H7 (cell line): Measurements from ENCODE around the gene GABRR1. TPM values are rescaled to one million over a fixed set of nuclear protein-coding genes. Genes with fewer than 3 reads are reported as not detected.
A peak's percentile ranks its signal among the peaks of the same experiment; 100 is the strongest.

Experiments
- DNase-seq: peaks from one replicate; pipeline ENCODE4 v3.0.0; 2012
- H3K27me3 ChIP-seq: 2 replicates; pipeline ENCODE4 v1.6.0; 2011; ENCODE audit warnings: mild to moderate bottlenecking, low read length; ENCODE audit not compliant: control insufficient read depth, insufficient read depth
- H3K36me3 ChIP-seq: replicated peaks from 2 replicates; pipeline ENCODE4 v1.5.1; 2011; ENCODE audit warnings: low read length; ENCODE audit not compliant: control insufficient read depth, insufficient read depth
- H3K4me3 ChIP-seq: 2 replicates; pipeline ENCODE4 v1.5.1; 2011; ENCODE audit warnings: low read depth, mild to moderate bottlenecking, control low read depth, low read length, moderate library complexity; ENCODE audit not compliant: insufficient read depth
- total RNA-seq: library from RNA; depleted of rRNA; stranded (reverse); fragments of >200 nt; shearing (Covaris generic); gene quantifications from 2 replicates; pipeline ENCODE4 v1.2.3, GENCODE V29; 2014

Gene GABRR1
- total RNA-seq, 1 experiment from 2014 or later: 0.10 TPM

DNA sequence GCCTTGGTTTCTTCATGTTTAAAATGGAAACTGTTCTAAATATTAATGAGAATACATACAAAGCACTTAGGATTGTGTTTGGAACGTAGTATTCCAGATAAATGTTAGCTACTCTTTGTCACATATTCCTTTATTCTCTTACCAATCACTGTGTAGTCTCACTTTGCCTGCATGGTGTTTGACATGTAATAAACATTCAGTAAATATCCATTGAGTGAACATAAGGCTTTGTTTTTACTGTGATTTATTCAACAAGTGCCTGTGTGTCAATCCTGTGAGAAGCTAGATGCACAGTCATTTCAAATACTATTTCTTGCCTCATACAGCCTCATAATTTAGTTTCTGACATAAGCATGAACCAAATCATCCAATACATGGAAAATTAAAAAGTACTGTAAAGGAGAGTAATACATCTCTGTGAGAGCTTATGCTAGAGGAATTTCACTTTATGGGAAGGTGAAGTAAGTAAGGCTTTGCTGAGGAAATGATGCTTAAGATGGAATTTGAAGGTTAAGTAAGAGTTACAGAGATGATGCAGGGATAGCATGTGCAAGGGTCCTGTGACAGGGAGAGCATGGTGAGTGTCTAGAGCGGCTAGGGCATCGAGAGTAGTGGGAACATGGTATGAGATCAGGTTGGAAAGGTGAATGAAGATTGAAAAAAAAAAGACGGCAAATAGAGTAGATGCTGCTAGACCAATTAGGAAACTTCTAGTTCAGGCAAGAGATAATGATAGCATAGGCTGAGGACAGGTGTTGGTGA, 56.6 kb downstream of the GABRR1 start:
- Histone ChIP-seq H3K4me3 (no peak overlapping the region), H3K36me3 (no peaks in the 10 kb centered on the region), H3K27me3 (no peaks in the 10 kb centered on the region)
- no peak for DNase-seq

DNA sequence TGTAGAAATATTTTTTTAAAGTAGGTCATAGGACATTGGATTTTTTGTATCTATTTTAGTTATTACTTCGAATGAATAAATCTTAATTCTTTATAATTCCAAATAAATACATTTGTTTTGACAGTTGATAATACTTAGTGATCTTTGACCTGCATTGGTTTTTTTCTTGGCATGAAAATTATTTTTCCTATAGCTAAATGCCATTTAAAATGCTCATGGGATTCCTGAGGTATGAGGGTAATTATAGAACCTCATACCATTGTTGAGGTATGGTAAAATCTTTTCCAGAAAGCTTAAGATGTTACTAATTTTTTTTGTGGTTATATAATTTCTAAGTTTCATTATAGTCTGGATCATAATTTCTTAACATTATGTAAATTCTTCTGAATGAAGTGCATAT, 63.0 kb downstream of the GABRR1 start:
- Histone ChIP-seq H3K4me3 (no peak overlapping the region), H3K36me3 (no peaks in the 10 kb centered on the region), H3K27me3 (no peaks in the 10 kb centered on the region)
- no peak for DNase-seq

DNA sequence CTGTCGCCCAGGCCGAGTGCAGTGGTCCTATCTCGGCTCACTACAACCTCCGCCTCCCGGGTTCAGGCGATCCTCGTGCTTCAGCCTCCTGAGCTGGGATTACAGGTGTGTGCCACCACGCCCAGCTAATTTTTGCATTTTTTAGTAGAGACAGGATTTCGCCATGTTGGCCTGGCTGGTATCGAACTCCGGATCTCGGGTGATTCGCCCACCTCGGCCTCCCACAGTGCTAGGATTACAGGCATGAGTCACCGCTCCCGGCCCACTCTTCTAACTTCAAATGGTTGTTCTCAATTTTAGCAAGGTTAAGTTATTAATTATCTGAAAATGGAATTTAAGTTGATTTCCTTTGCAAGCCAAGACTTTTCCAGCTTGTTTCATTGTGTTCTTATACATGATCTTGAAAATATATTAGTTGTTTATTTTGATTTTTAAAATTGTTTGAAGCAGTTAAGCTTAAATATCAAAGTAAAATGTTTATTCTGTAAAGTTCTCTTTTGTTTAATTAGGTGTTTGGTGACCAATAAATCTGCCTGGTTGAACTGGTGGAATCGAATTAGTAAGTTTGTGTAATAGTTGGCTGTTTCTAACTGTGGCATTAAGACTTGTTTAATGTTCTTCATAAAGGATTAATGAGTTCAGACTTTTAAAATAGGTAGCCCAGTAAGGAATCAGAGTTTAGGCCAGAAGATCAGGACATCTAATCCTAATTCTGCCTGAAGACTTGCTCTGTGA, 69.0 kb downstream of the GABRR1 start:
- H3K4me3 ChIP-seq: no peak overlapping the region
- DNase-seq: no peak
- no peaks in the 10 kb centered on the region for H3K36me3 ChIP-seq
- peaks cover 41% of the 10 kb centered on the region for H3K27me3 ChIP-seq

DNA sequence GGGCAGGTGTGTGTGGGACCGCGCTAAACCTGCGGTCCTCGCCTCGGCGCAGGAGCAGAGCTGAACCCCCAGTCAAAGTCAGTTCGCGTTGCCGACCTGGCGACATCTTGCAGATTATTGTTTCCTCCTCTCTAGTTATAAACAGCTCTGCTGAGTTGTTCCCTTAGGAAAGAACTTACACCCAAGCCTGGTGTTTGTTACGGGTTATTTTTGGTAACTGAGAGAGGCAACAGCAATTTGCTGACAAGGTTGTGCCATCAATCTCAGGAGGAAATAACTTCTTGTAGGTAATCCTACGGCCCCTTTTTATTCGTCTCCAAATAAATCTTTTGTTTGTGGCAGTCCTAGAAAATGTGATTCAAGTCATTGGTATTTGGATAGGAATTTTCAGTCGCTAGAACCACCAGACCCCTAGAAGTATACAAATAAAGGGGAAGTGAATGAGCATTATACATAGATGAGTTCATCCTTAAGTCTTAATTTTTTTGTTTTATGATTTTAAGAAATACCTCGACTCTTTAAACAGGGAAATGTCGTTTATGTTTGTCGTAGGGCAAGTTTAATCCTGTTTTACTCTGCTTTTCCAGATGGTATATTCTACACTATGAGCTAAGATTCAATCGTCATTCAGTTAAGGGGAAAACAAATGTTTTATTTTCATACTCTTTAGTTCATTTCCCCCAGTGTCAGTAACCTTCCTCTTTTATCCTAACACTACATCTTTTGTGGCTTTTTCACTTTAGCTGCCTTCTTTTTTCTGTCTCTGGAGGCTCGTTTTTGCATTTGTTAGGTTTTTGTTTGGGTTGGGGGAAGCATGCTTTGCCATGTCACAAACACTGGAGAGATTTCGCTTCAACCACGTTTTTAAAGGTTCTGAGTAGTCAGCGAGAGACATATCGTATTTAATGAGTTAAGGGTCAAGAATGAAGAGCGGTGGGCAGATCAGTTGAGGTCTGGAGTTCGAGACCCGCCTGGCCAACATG, 70.1 kb downstream of the GABRR1 start:
- H3K36me3 ChIP-seq: no peaks in the 10 kb centered on the region
- DNase-seq: peak; percentile 9
- H3K4me3 ChIP-seq: peak overlapping the region; percentile 60
- peaks cover 46% of the 10 kb centered on the region for H3K27me3 ChIP-seq

DNA sequence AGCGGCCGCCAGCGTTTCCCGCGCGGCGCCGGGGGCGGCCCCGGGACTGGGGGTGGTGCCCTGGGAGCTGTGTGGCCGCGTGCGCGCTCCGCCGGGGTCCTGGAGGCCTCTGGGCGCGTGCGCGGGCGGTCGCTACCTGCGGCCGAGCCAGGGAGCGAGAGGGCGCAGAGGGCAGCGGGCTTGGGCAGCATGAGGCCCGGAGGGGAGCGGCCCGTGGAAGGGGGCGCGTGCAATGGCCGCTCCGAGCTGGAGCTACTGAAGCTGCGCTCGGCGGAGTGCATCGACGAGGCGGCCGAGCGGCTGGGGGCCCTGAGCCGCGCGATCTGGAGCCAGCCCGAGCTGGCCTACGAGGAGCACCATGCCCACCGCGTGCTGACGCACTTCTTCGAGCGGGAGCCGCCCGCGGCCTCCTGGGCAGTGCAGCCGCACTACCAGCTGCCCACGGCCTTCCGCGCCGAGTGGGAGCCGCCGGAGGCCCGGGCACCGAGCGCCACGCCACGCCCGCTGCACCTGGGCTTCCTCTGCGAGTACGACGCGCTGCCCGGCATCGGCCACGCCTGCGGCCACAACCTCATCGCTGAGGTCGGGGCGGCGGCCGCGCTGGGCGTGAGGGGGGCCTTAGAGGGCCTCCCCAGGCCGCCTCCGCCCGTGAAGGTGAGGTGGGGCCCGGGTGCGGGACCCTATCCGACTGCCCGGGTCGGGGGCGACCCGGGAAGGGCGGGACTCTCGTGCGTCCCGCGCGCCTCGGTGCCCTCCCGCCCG, 71.0 kb downstream of the GABRR1 start, which contains the start of gene PM20D2:
Gene PM20D2 (plus strand): TSS at position 100 of the 762 bp plus-strand sequence. CDS start 90 bp downstream, at position 190.
- Histone ChIP-seq H3K4me3 (peak within 1 kb of the TSS; percentile 60), H3K27me3 (peaks cover 47% of the 10 kb centered on the region), H3K36me3 (no peaks in the 10 kb centered on the region)
- DNase-seq: peak; percentile 94

DNA sequence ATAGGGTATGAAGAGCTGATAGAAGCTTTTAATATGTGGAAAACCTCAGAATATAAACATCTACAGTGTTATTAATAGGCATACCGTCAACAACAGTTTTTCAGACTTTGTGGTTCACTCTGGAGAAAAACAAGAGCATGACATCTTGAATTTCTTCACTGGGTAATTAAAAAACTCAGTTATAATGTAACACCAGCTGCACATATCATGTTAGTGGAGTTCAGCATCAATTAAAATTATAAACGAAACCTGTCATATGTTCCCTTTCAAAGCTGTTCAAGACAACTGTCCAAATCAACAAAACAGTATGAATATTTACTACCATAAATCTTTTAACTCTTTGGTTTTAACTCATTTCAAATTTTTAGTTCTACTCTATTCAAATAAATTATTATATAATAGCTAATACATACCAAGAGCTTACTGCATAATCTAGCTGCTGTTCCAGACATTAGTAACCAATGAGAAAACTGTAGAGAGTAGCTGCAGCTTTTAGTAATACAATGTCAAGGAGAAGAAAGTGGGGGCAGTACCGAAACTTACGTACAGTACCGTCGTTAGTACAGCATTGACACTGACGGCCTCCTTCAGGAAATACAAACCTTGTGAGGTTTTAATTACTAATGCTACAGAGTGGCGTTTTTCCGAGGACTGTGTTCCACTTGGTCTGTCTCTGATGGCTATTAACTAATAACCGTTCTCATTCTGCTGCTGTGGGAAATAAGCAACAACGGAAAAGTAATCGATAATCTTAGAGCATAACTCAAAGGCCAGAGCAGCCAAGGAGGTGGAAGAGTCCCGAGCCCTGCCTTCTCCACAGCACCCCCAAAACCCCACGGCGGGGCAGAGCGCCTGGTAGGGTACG, 71.8 kb downstream of the GABRR1 start:
- DNase-seq: peak; percentile 46
- H3K4me3 ChIP-seq: peak overlapping the region; percentile 60
- H3K36me3 ChIP-seq: no peaks in the 10 kb centered on the region
- H3K27me3 ChIP-seq: peaks cover 55% of the 10 kb centered on the region

DNA sequence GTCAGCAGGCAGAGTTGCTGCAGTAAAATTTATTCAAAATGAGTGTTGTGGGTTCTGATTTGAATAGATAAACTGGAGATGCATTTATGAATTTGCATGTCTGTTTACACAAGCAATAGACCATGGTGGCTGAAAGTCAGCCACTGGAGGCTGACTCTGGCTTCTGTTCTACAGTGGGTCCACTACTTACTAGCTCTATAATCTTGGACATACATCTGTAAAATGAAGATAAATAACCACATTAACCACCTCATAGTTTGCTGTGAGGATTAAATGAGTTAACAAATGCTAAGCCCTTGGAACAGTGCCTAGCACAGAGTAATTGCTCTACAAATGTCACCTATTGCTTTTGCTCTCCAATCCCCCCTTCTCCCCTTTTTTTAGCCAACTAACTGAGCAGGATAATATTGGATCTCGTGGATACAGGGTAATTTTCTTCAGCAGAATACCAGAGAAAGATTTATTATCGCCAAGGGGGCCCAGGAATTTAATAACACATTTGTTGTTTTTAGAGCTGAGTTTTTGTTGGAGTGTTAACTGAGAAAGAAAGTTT, 72.7 kb downstream of the GABRR1 start:
- no peak overlapping the region for H3K4me3 ChIP-seq
- no peak for DNase-seq
- peaks cover 57% of the 10 kb centered on the region for H3K27me3 ChIP-seq
- H3K36me3 ChIP-seq: no peaks in the 10 kb centered on the region

DNA sequence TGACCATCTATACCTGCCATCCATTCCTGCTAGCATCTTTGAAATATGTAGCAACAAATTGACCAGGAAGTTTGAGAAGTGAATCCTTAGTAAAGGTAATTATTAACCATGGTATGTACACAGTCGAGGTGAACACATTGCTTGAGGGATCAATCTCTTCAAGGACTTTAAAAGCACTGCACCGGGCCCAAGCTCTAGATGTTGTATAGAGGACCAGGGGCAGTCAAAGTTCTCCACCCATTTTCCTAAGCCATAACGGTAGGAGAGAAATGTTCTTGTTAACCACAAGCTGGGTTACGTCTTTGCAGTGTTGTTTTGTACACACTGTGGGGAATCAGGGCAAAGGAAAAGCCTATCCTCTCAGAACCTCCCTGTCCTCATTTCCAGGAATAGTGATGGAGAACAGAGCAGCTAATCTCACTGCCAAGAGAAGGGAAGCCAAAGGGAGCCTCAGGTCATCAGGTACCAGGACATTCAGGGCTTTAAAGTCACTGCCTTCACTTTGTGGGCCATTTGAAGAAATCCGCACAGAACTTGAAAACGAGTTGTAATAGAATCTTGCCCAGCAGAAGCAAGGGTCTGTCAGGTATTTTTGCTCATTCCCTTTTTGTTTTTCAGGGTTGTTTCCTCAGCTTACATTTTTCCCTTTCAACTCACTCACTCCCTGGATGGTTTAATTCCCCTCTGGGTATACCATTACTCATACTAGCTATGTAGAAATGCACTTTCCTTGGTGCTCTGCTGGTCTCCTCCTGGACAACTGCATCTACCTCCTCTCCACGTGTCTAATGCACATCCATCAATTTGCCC, 76.6 kb downstream of the GABRR1 start:
- H3K4me3 ChIP-seq: no peak overlapping the region
- DNase-seq: no peak
- no peaks in the 10 kb centered on the region for H3K36me3 ChIP-seq
- H3K27me3 ChIP-seq: peaks cover 58% of the 10 kb centered on the region

DNA sequence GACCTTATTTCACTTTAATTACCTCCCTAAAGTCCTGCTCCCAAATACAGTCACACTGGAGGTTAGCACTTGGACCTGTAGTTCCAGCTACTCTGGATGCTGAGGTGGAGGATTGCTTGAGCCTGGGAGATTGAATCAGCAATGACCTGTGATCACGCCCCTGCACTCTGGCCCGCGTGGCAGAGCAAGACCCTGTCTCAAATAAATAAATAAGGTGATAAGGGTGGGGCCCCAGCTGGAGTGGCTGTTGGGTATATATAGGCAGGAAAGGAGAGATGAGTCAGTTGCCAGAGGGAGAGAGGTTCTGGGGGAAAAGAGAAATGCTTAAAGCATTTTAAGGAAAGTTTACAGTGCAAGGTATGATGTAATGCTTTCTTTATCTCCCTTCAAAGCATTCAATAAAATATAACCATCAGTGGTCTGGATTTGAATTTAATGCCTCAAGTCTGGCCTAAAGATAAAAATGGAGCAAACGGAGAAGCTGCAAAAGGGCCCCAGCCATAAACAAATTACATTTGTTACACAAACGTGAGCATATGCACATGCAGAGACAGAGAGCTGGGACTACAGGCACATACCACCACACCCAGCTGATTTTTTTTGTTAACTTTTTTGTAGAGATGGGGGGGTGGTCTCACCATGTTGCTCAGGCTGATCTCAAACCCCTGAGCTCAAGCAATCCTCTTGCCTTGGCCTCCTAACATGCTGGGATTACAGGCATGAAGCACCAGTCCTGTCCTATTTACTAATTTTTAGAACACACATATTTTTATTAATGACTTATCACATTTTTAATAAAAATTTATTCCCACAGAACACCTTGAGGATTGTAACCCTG, 77.4 kb downstream of the GABRR1 start:
- no peak overlapping the region for H3K4me3 ChIP-seq
- H3K36me3 ChIP-seq: no peaks in the 10 kb centered on the region
- peaks cover 58% of the 10 kb centered on the region for H3K27me3 ChIP-seq
- DNase-seq: no peak

DNA sequence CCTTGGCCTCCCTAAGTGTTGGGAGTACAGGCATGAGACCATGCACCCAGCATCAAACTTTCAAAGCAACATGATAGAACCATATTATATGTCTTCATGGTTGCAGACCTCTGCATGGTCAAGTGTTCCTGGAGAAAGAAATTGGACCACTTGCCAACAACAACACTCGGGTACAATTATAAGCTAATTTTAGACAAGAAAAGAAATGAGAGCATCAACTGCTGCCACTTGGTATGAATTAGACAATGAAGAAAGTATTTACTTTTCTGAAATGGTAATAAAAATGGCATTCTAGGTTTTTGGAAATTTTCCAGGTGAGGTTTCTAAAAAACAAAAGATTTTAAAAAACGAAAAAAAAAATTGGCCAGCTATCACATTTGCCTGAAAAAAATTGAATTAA, 79.0 kb downstream of the GABRR1 start:
- no peak overlapping the region for H3K4me3 ChIP-seq
- peaks cover 54% of the 10 kb centered on the region for H3K27me3 ChIP-seq
- DNase-seq: no peak
- H3K36me3 ChIP-seq: no peaks in the 10 kb centered on the region

DNA sequence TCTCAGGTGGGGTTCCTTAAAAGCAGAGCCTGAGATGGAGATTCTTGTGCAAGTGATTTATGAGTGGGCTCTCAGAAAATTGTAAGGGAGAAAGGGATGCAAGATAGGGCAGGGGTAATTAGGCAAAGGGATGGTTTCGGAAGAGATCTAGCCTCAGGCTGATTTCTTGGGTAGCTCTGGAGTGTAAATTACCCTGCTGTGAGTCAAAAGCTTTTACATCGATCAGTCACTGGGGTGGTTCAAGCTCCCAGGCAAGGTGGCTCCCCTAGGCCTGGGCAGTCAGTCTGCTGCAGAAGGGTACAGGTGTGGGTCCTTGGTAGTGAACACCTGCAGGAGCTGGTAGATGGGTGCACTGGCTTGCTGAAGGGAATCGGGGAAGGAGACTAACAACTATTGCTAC, 82.4 kb downstream of the GABRR1 start:
- H3K4me3 ChIP-seq: no peak overlapping the region
- H3K36me3 ChIP-seq: no peaks in the 10 kb centered on the region
- DNase-seq: no peak
- peaks cover 57% of the 10 kb centered on the region for H3K27me3 ChIP-seq

DNA sequence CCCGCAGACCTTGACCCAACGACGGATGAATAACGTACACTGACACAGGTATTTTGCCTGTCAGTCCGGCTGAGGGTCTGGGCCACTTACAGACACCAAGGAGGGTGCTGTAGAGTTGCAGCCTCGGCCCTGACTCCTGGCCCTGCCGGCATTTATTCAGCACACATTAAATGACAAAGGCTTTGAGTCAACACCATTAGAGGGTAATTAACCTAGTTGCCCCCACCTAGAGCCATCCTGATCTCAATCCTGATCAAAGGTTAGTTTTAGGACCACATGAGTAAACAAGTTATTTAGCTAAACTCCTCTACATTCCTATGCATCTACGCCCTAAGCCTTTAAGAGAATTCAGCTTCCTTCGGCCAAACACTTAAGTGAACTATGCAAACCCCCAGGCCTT, 83.2 kb downstream of the GABRR1 start:
- H3K27me3 ChIP-seq: peaks cover 52% of the 10 kb centered on the region
- DNase-seq: no peak
- no peaks in the 10 kb centered on the region for H3K36me3 ChIP-seq
- H3K4me3 ChIP-seq: no peak overlapping the region
